Ovary (tissue), 9 donors: ENCODE results near the gene RHOA. TPM values are rescaled to one million over a fixed set of nuclear protein-coding genes. Genes with fewer than 3 reads are reported as not detected.

ENCODE experiments used
- DNase-seq, 5 donors: peaks; one replicate each; pipeline ENCODE4 v3.0.0-alpha.2; 2019 to 2020
- H3K27ac ChIP-seq, 2 donors: fragments of 200-600 bp; one replicate each; pipeline versions ENCODE4 v1.5.1 to v1.8.0; 2019 to 2022
- H3K27me3 ChIP-seq: fragments of 200-600 bp; one replicate; pipeline ENCODE4 v1.8.0; 2022
- H3K36me3 ChIP-seq: fragments of 200-600 bp; sonication (generic); one replicate; pipeline ENCODE4 v1.5.1; 2019
- H3K4me1 ChIP-seq: one replicate; pipeline ENCODE4 v1.8.1; 2013; ENCODE audit warnings: mild to moderate bottlenecking, moderate library complexity; ENCODE audit not compliant: insufficient read depth
- H3K4me3 ChIP-seq: fragments of 200-600 bp; sonication (generic); one replicate; pipeline ENCODE4 v1.5.1; 2017
- H3K9me3 ChIP-seq, 2 donors: fragments of 200-600 bp in 1 of 2; sonication (generic) in 1 of 2; one replicate each; pipeline versions ENCODE4 v1.5.1 to v1.8.1; 2013 to 2019; ENCODE audit warnings: mild to moderate bottlenecking in 1 of 2, moderate library complexity in 1 of 2
- EP300 ChIP-seq: sonication (generic); formaldehyde crosslinking; IDR thresholded peaks from one replicate; pipeline ENCODE4 v1.6.1; 2017; ENCODE audit warnings: antibody characterized with exemption
- POLR2A ChIP-seq: fragments of 450-650 bp; IDR thresholded peaks from one replicate; pipeline ENCODE4 v1.6.1; 2017; ENCODE audit warnings: antibody characterized with exemption, mild to moderate bottlenecking, moderate library complexity
- WGBS, 3 donors: extraction: QIAGEN DNeasy Blood & Tissue Kit in 1 of 3; methylation state at CpG; one replicate each; pipeline versions ENCODE4 v1.1.5 to v1.1.7; 2013 to 2017; 5-methylcytosine and 5-hydroxymethylcytosine counted together
- intact Hi-C, 4 donors: fragments of 100-400 bp; cut with DNase I; formaldehyde crosslinking; loops; one replicate each; pipeline versions ENCODE4 v1.11.0 to v1.15.1; 2022 to 2023
- polyA plus RNA-seq, 2 donors: library from polyadenylated mRNA; stranded (reverse); fragments of 200-250 nt in 1 of 2; fragments of 350-450 nt in 1 of 2; fragmentation: Illumina TruSeq in 1 of 2; extraction: RNeasy Lipid Tissue Mini Kit (QIAGEN cat#74804) in 1 of 2; gene quantifications; one replicate each; pipeline ENCODE4 v1.2.3, GENCODE V29; 2013 to 2014
- total RNA-seq, 7 donors: library from RNA; depleted of rRNA in 2 of 7; stranded (reverse); fragments of >200 nt in 2 of 7; fragmentation: NEBNext Ultra II Directional in 3 of 7; extraction: Animal tissue kit (Norgen Biotek cat#: 25700) in 3 of 7; gene quantifications; one replicate each; pipeline versions ENCODE4 v1.1.0 to v1.2.4, GENCODE V29; 2016 to 2023
- TF ChIP-seq, protein P1 (sequence below), 3 donors: fragments of 450-650 bp in 2 of 3; fragments of 200-600 bp in 1 of 3; IDR thresholded peaks; one replicate each; pipeline versions ENCODE4 v1.5.1 to v1.8.0; 2016 to 2022; ENCODE audit warnings: antibody characterized with exemption in 3 of 3, mild to moderate bottlenecking in 1 of 3
- donor health status: DM: no; HTN: no; CAD: no; lungs with moderate emphysema.
- donor health status: DM: no; HTN: no; CAD: no.
- donor health status: Bipolar disorder and iron deficiency.
- donor health status: DM: yes; HTN: yes; CAD: no.
- donor health status: DM: no; HTN: no; CAD: no.
- donor health status: DM: yes; HTN: yes; CAD: no.

RHOA gene
- total and polyA plus RNA-seq, 9 donors: 293 to 878 (median 439) TPM

DNA sequence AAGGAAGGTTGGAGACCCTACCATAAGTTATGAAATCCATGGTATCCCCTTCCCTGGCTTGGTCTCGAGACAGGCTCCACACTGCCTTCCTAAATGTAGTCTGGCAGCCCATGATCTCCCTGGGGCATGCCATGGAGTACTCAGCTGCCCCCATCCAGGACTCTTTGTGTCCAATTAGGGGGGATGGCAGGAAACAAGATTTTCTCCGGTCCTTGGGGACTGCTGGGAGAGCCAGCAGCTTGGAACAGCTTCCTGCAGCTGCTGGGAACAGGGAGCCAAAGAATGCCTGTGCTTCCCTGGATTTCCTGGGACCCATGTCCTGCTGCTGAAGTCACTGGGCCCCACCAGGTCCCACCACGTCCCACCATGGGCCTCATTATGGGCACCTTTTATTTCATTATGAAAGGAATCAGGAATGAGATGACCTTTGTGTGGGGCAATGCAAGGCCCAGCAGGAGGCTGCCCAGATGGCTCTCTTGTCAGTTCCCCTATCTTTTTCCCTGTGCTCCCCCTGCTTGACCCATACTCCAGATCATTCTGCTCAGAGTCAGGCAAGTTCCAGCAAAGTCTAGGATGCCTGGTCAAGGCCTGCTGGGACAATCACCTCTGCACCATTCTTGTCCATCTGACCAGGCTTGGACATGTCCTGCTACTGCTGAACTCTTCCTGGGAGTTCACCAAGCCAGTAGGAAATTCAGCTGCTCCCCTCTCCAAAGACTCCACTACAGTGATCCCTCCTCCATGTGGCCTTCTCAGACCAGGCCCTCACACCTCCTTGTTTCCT lies 43.3 kb upstream of the RHOA start:
- Histone ChIP-seq H3K36me3 (no peaks in the 10 kb centered on the region), H3K4me3 (no peak overlapping the region), H3K4me1 (peaks cover under 1% of the 10 kb centered on the region), H3K27me3 (no peaks in the 10 kb centered on the region), H3K9me3 (no peaks in the 10 kb centered on the region), H3K27ac (no peak overlapping the region)
- DNase-seq: no peak
- TF ChIP-seq POLR2A: no peak
- TF ChIP-seq, protein P1, sequence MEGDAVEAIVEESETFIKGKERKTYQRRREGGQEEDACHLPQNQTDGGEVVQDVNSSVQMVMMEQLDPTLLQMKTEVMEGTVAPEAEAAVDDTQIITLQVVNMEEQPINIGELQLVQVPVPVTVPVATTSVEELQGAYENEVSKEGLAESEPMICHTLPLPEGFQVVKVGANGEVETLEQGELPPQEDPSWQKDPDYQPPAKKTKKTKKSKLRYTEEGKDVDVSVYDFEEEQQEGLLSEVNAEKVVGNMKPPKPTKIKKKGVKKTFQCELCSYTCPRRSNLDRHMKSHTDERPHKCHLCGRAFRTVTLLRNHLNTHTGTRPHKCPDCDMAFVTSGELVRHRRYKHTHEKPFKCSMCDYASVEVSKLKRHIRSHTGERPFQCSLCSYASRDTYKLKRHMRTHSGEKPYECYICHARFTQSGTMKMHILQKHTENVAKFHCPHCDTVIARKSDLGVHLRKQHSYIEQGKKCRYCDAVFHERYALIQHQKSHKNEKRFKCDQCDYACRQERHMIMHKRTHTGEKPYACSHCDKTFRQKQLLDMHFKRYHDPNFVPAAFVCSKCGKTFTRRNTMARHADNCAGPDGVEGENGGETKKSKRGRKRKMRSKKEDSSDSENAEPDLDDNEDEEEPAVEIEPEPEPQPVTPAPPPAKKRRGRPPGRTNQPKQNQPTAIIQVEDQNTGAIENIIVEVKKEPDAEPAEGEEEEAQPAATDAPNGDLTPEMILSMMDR (IDR thresholded peaks at IDR 0.05): no peak
- TF ChIP-seq EP300: no peak
- intact Hi-C loops: no loop called here
- WGBS, 3 donors: 37 to 50% (median 46%) methylated on average over 3 of the region's 3 CpGs

DNA sequence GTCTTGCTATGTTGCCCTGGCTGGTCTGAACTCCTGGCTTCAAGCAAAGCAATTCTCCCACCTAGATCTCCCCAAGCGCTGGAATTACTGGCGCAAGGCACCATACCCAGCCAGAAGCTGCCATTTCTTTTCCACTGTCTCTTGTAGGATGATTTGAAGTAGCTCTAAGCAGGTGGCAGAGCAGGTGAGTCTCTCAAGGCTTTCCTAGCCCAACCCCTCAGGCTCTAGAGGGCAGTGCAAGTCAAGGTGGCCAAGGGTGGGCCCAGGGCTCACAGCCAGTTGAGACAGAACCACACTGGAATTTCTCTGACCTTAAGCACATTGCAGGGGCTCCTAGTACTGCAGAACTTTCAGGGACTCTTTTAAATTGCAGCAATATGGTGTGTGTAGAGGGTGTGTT lies 42.7 kb upstream of the RHOA start:
- H3K4me1 ChIP-seq: no peaks in the 10 kb centered on the region
- no peak for DNase-seq
- H3K9me3 ChIP-seq: no peaks in the 10 kb centered on the region
- no peak overlapping the region for H3K4me3 ChIP-seq
- no peaks in the 10 kb centered on the region for H3K36me3 ChIP-seq
- H3K27ac ChIP-seq: no peak overlapping the region
- TF ChIP-seq, protein P1 (IDR thresholded peaks at IDR 0.05): no peak
- TF ChIP-seq POLR2A (no peak), EP300 (no peak)
- intact Hi-C loops: no loop called here
- no peaks in the 10 kb centered on the region for H3K27me3 ChIP-seq
- WGBS, 3 donors: 92 to 98% (median 94%) methylated on average over 2 of the region's 2 CpGs

DNA sequence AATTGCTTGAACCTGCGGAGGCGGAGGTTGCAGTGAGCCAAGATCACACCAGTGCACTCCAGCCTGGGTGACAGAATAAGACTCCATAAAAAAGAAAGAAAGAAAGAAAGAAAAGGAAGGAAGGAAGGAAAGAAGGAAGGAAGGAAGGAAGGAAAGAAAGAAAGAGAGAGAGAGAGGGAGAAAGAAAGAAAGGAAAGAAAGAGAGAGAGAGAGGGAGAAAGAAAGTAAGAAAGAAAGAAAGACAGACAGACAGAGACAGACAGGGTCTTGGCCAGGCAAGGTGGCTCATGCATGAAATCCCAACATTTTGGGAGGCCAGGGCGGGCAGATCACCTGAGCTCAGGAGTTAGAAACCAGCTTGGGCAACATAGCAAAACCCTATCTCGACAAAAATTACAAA lies 41.8 kb upstream of the RHOA start:
- intact Hi-C loops: no loop called here

DNA sequence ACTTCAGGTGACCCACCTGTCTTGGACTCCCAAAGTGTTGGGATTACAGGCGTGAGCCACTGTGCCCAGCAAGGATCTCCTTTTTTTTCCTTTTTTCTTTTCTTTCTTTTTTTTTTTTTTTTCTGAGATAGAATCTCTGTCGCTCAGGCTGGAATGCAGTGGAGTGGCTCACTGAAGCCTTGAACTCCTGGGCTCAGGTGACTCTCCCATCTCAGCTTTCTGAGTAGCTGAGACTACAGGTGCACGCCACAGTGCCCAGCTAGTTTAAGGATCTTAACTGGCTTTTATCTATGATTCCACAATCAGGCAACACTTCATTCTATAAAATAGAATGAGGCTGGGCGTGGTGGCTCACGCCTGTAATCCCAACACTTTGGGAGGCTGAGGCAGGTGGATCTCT lies 33.6 kb upstream of the RHOA start:
- TF ChIP-seq EP300 (no peak), POLR2A (no peak)
- TF ChIP-seq, protein P1 (IDR thresholded peaks at IDR 0.05): no peak
- no peak for DNase-seq
- Histone ChIP-seq H3K9me3 (no peaks in the 10 kb centered on the region), H3K27ac (no peak overlapping the region), H3K4me1 (no peaks in the 10 kb centered on the region), H3K36me3 (no peaks in the 10 kb centered on the region), H3K4me3 (no peak overlapping the region), H3K27me3 (no peaks in the 10 kb centered on the region)
- 92 to 96% (median 94%) methylated on average over 5 of the region's 5 CpGs for WGBS, 3 donors
- intact Hi-C loops: loop anchor here (5.0 to 10.0 kb wide), 7 partner anchors 91 to 458 kb away; partner anchors contain the start of genes KLHDC8B (in 2 of the 4), CCDC71 (in 1 of the 4), GPX1 (in 1 of the 4) and P4HTM (in 1 of the 4)

More for the DNA sequence above, 41.8 kb upstream of the RHOA start:
- no peak for TF ChIP-seq POLR2A
- TF ChIP-seq, protein P1 (IDR thresholded peaks at IDR 0.05): no peak
- TF ChIP-seq EP300: no peak
- no peaks in the 10 kb centered on the region for H3K27me3 ChIP-seq
- no peak overlapping the region for H3K4me3 ChIP-seq
- no peak overlapping the region for H3K27ac ChIP-seq
- DNase-seq: no peak
- WGBS, 3 donors: 92 to 97% (median 94%) methylated on average over 4 of the region's 4 CpGs
- H3K9me3 ChIP-seq: no peaks in the 10 kb centered on the region
- H3K36me3 ChIP-seq: no peaks in the 10 kb centered on the region
- H3K4me1 ChIP-seq: no peaks in the 10 kb centered on the region
